ENCODE measurements around the gene ENOX2. TPM values are rescaled to one million over a fixed set of nuclear protein-coding genes. Genes with fewer than 3 reads are reported as not detected.

The ENOX2 gene
- total RNA-seq, 1 experiment from 2014 or later = 21.4 TPM

DNA sequence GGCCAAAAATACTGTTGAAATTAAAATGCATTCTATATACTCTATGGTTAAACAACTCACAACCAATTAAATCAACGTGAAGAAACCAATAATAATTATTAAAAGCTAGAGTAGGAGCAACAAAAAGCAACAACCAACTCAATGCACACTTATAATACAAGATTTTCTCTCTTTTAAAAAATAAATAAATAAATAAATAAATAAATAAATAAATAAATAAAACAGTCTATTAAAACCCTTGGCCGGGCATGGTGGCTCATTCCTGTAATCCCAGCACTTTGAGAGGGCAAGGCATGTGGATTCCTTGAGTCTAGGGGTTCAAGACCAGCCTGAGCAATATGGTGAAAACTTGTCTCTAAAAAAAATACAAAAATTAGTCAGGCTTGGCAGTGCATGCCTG is 62.7 kb downstream of the ENOX2 start:
- POLR2A ChIA-PET (ENCODE audit: unreplicated experiment) = no interaction called here
- H4K20me1 ChIP-seq (ENCODE audit: insufficient read depth) = no peaks in the 10 kb centered on the region; the same call in 1 of the 2 replicates
- H3K79me2 ChIP-seq (ENCODE audit: low read depth) = no peaks in the 10 kb centered on the region
- CTCF ChIA-PET = no interaction called here
- H3K4me2 ChIP-seq = no peak overlapping the region
- no peaks in the 10 kb centered on the region; the same call in 1 of the 2 replicates for H3K9me2 ChIP-seq (ENCODE audit: insufficient read depth)
- no peaks in the 10 kb centered on the region for H3F3A ChIP-seq (ENCODE audit: insufficient read depth, low read depth)
- H3K27me3 ChIP-seq (ENCODE audit: insufficient read depth, low read depth) = no peaks in the 10 kb centered on the region
- H3K4me1 ChIP-seq (replicated peaks; ENCODE audit: insufficient read depth) = no peaks in the 10 kb centered on the region
- no peak overlapping the region for H3K4me3 ChIP-seq
- H3K9me3 ChIP-seq (ENCODE audit: insufficient read depth, low read depth) = no peaks in the 10 kb centered on the region
- intact Hi-C loops (cut with micrococcal nuclease; ENCODE audit: unreplicated experiment) = no loop called here
- BruUV-seq (replicated peaks) = no TSS peak
- TF ChIP-seq CTCF (conservative IDR thresholded peaks at IDR 0.05) = no peak
- TF ChIP-seq EZH2 (IDR thresholded peaks at IDR 0.05; ENCODE audit: low read depth) = no peak
- H2AFZ ChIP-seq = no peak overlapping the region
- H3K27ac ChIP-seq = no peak overlapping the region
- H3K36me3 ChIP-seq (ENCODE audit: low read depth) = no peaks in the 10 kb centered on the region
- no peak for DNase-seq

DNA sequence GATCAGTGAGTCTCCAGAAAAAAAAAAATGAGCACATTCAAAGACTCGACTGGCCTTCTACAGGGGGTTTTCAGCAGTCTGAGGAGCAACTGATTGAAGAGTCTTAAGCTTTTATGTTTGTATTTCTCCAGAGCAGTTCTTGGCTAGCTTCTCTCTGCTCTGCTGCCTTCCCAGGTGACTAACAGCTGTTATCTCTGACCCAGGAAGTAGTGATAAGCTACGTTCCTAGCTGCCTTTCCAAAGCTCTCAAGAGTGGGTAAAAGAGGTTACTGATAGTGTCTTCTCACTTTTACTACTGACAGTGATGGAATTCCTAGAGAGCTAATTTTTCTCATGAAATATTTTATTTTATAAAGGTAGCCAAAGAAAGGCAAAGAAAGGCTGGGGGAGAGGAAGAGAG is 66.6 kb downstream of the ENOX2 start:
- Histone ChIP-seq H3K4me3 (no peak overlapping the region), H3K27me3 (ENCODE audit: insufficient read depth, low read depth) (no peaks in the 10 kb centered on the region), H4K20me1 (ENCODE audit: insufficient read depth) (no peaks in the 10 kb centered on the region), H3K9me3 (ENCODE audit: insufficient read depth, low read depth) (no peaks in the 10 kb centered on the region), H3K27ac (no peak overlapping the region), H3K4me2 (no peak overlapping the region), H3K36me3 (ENCODE audit: low read depth) (no peaks in the 10 kb centered on the region), H3K9me2 (ENCODE audit: insufficient read depth) (no peaks in the 10 kb centered on the region), H3K4me1 (replicated peaks; ENCODE audit: insufficient read depth) (no peaks in the 10 kb centered on the region), H2AFZ (no peak overlapping the region), H3F3A (ENCODE audit: insufficient read depth, low read depth) (no peaks in the 10 kb centered on the region), H3K79me2 (ENCODE audit: low read depth) (no peaks in the 10 kb centered on the region)
- BruUV-seq (replicated peaks) = no TSS peak
- intact Hi-C loops (cut with micrococcal nuclease; ENCODE audit: unreplicated experiment) = no loop called here
- DNase-seq = no peak
- ChIA-PET POLR2A (ENCODE audit: unreplicated experiment) (no interaction called here), CTCF (no interaction called here)
- no peak for TF ChIP-seq EZH2 (IDR thresholded peaks at IDR 0.05; ENCODE audit: low read depth)
- no peak for TF ChIP-seq CTCF (conservative IDR thresholded peaks at IDR 0.05)

GRCh38 chrX:130834830-130835229 is 68.2 kb downstream of the ENOX2 start:
- no peak overlapping the region for H3K27ac ChIP-seq
- no peak for TF ChIP-seq EZH2 (IDR thresholded peaks at IDR 0.05; ENCODE audit: low read depth)
- no peak for TF ChIP-seq CTCF (conservative IDR thresholded peaks at IDR 0.05)
- no TSS peak for BruUV-seq (replicated peaks)
- ChIA-PET CTCF (no interaction called here), POLR2A (ENCODE audit: unreplicated experiment) (no interaction called here)
- H3K79me2 ChIP-seq (ENCODE audit: low read depth) = no peaks in the 10 kb centered on the region
- no peak overlapping the region for H3K4me3 ChIP-seq
- no peaks in the 10 kb centered on the region for H3F3A ChIP-seq (ENCODE audit: insufficient read depth, low read depth)
- no peaks in the 10 kb centered on the region for H3K36me3 ChIP-seq (ENCODE audit: low read depth)
- H3K9me2 ChIP-seq (ENCODE audit: insufficient read depth) = no peaks in the 10 kb centered on the region
- peaks cover 7% of the 10 kb centered on the region for H3K4me1 ChIP-seq (replicated peaks; ENCODE audit: insufficient read depth)
- no peak for DNase-seq
- H3K9me3 ChIP-seq (ENCODE audit: insufficient read depth, low read depth) = no peaks in the 10 kb centered on the region
- no peak overlapping the region for H3K4me2 ChIP-seq
- no peaks in the 10 kb centered on the region for H4K20me1 ChIP-seq (ENCODE audit: insufficient read depth)
- H3K27me3 ChIP-seq (ENCODE audit: insufficient read depth, low read depth) = no peaks in the 10 kb centered on the region
- H2AFZ ChIP-seq = no peak overlapping the region
- intact Hi-C loops (cut with micrococcal nuclease; ENCODE audit: unreplicated experiment) = no loop called here

All from PC-9 (cell line).